ENCODE results near the gene ZNF189.
"Not testable (repeated sequence)": the region's sequence is repeated elsewhere in the genome, so short reads cannot be mapped to it uniquely, and the experiment has no call there.

ZNF189 gene

DNA sequence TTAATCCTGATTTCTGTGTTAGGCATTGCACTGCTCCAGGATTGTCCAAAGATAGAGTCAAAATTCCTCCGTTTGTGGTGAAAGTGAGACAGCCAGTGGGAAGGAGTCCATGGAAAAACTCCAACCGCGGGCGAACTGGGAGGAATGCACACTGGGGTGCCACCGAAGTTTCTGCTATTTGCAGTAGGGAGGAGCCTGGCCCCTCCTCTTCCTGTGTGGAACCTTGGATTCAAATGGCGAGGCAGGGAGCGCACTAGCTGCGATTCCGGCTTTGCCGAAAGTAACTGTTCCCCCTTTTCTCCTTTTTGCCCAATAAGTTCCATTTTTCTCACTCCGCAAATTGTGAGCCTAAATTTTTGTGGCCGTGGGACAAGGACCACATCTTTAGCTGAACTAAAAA lies 23.1 kb upstream of the ZNF189 start:
- TF ChIP-seq, protein P1, sequence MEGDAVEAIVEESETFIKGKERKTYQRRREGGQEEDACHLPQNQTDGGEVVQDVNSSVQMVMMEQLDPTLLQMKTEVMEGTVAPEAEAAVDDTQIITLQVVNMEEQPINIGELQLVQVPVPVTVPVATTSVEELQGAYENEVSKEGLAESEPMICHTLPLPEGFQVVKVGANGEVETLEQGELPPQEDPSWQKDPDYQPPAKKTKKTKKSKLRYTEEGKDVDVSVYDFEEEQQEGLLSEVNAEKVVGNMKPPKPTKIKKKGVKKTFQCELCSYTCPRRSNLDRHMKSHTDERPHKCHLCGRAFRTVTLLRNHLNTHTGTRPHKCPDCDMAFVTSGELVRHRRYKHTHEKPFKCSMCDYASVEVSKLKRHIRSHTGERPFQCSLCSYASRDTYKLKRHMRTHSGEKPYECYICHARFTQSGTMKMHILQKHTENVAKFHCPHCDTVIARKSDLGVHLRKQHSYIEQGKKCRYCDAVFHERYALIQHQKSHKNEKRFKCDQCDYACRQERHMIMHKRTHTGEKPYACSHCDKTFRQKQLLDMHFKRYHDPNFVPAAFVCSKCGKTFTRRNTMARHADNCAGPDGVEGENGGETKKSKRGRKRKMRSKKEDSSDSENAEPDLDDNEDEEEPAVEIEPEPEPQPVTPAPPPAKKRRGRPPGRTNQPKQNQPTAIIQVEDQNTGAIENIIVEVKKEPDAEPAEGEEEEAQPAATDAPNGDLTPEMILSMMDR (IDR thresholded peaks at IDR 0.05; ENCODE audit: borderline replicate concordance, control extremely low read depth, extremely low read depth, insufficient read depth, missing control alignments), result no peak
- no peak for DNase-seq (ENCODE audit: low spot score)
- in situ Hi-C loops (cut with MboI; ENCODE audit: low sequenced_read_pairs, unreplicated experiment), result no loop called here

DNA sequence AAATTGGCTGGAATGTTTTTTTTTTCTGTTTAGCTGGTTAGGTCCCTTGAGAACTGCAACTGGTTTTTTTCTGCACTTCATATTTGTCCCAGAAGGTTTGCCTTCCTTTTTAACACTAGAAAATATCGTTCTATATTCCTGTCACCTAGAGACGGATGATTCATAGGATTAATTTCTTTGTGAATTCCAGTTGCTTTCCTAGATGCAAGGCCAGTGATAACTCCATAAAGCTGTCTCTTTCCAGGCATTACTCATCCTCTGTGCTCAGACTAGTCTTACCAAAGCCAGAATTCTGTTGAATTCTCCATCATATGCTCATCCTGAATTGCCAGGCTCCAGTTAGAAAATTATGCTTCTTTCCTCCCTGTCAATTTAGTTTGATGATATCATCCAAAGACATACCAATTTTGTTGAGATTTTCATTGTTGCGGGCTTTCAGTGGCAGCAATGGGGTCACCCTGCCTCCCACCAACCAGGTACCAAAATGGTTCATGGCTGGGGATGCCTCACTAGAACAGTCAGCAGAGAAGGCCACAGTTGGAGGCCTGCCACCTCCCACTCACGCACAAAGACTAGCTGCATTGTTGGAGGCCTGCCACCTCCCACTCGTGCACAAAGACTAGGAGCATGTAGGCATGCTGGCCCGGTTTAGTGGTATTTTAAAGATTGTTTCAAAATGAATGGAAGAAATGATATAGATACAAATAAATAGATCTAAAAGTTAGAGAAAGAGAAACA lies 22.4 kb upstream of the ZNF189 start:
- no peak for DNase-seq (ENCODE audit: low spot score)
- TF ChIP-seq, protein P1 (IDR thresholded peaks at IDR 0.05; ENCODE audit: borderline replicate concordance, control extremely low read depth, extremely low read depth, insufficient read depth, missing control alignments), result no peak
- in situ Hi-C loops (cut with MboI; ENCODE audit: low sequenced_read_pairs, unreplicated experiment), result no loop called here

DNA sequence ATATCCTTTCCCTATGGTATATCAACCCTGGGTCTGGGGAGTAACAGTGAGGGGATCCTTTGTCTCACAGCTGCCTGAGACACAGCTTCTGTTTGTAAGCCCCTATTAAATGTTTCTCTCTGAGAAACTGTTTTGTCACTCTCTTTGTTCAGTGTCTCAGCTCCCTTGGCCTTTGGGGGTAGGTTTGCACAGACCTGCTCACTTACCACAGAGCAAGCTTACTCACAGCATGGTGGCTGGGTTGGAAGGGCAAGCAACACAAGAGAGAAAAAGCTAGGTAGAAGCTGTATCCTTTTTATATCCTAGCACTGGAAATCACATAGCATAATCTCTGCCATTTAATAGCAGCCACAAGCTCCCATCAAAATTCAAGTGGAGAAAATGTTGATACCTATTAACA lies 18.4 kb upstream of the ZNF189 start:
- no peak for DNase-seq (ENCODE audit: low spot score)
- in situ Hi-C loops (cut with MboI; ENCODE audit: low sequenced_read_pairs, unreplicated experiment), result no loop called here
- TF ChIP-seq, protein P1 (IDR thresholded peaks at IDR 0.05; ENCODE audit: borderline replicate concordance, control extremely low read depth, extremely low read depth, insufficient read depth, missing control alignments), result no peak

DNA sequence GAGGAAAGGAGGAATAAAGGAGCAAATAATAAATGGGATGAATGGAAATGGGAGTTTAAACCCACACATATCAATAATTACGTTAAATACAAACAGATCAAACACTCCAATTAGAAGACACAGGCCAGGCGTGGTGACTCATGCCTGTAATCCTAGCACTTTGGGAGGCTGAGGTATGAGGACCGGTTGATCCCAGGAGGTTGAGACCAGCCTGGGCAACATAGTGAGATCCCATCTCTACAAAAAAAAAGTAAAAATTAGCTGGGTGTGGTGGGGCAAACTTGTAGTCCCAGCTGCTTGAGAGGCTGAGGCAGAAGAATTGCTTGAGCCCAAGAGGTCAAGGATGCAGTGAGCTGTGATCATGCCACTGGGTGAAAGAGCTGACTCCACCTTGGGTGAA lies 17.5 kb upstream of the ZNF189 start:
- DNase-seq (ENCODE audit: low spot score), result no peak
- in situ Hi-C loops (cut with MboI; ENCODE audit: low sequenced_read_pairs, unreplicated experiment), result no loop called here
- TF ChIP-seq, protein P1 (IDR thresholded peaks at IDR 0.05; ENCODE audit: borderline replicate concordance, control extremely low read depth, extremely low read depth, insufficient read depth, missing control alignments), result no peak

DNA sequence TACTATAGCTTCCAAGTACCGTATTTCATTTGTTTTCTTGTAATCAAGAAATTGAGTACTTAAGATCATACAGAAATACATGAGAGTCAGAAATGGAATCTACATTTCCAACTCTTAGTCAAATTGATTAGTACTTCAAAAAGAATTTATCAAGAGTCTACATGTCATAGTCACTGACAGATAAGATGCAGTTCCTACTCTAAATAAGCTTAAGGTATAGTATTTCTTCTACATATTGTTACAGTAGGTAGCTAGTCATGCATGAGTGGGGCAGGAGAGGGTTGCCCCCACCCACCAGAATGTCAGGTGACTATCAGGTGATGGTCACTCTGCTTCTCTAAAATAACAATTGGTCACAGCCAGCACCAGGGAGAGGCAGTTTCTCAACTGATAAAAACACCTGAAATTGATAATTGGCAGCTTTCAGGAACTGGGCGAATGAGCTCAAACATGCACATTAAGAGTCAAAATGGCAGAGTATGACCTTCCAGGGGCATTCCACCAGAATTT lies 16.8 kb upstream of the ZNF189 start:
- in situ Hi-C loops (cut with MboI; ENCODE audit: low sequenced_read_pairs, unreplicated experiment), result no loop called here

DNA sequence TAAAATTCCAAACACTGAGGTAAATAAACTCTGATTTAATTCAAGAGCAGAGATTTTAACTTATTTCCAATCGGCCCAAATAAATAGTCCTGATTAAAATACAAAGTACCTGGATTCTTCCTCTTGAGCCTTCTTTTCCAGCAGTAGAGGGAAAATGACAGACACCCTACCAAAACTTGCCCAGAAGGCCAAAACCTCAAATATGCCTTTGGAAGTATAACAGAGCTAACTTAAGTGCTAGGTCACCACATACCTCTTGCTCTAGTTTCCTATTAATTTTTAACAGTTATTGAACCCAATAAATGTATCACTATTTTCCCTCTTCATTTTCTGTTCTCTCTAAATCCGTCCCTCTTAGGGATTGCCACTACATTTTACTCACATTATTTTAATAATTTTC lies 15.3 kb upstream of the ZNF189 start:
- in situ Hi-C loops (cut with MboI; ENCODE audit: low sequenced_read_pairs, unreplicated experiment), result no loop called here
- DNase-seq (ENCODE audit: low spot score), result no peak
- TF ChIP-seq, protein P1 (IDR thresholded peaks at IDR 0.05; ENCODE audit: borderline replicate concordance, control extremely low read depth, extremely low read depth, insufficient read depth, missing control alignments), result no peak

More for the DNA sequence above, 16.8 kb upstream of the ZNF189 start:
- no peak for DNase-seq (ENCODE audit: low spot score)
- TF ChIP-seq, protein P1 (IDR thresholded peaks at IDR 0.05; ENCODE audit: borderline replicate concordance, control extremely low read depth, extremely low read depth, insufficient read depth, missing control alignments), result no peak

DNA sequence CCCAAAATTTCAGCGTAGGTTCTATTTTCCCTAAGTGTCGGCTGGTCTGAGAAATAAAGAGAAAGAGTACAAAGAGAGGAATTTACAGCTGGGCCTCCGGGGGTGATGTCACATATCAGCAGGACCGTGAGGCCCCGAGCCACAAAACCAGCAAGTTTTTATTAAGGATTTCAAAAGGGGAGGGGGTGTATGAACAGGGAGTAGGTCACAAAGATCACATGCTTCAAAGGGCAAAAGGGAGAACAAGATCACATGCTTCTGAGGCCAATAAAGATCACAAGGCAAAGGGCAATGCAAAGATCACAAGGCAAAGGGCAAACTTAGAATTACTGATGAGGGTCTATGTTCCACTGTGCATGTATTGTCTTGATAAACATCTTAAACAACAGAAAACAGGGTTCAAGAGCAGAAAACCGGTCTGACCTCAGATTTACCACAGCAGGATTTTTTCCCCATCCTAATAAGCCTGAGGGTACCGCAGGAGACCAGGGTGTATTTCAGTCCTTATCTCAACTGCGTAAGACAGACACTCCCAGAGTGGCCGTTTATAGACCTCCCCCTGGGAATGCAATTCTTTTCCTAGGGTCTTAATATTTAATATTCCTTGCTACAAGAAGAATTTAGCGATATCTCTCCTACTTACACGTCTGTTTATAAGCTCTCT lies 13.6 kb upstream of the ZNF189 start, which contains the start of gene BAAT:
TSS of gene BAAT (minus strand) at position 134 of the 664 bp plus-strand sequence. CDS start 13,602 bp downstream, outside the sequence.
- in situ Hi-C loops (cut with MboI; ENCODE audit: low sequenced_read_pairs, unreplicated experiment); DNase-seq (ENCODE audit: low spot score): not testable (repeated sequence)
